ENCODE results near the gene RABGAP1L. TPM values are rescaled to one million over a fixed set of nuclear protein-coding genes. Genes with fewer than 3 reads are reported as not detected.

Gene RABGAP1L
- total RNA-seq, 1 donor from 2014 or later, result 83.9 TPM

GRCh38 chr1:174623324-174624035, 464.2 kb downstream of the RABGAP1L start:
- DNase-seq (no peak), ATAC-seq (no peak)
- H3K9me3 ChIP-seq, result no peaks in the 10 kb centered on the region
- H3K4me3 ChIP-seq, result no peak overlapping the region
- no peak for TF ChIP-seq CTCF (IDR thresholded peaks at IDR 0.05)
- H3K4me1 ChIP-seq, result no peaks in the 10 kb centered on the region
- no peak overlapping the region for H3K27ac ChIP-seq
- H3K36me3 ChIP-seq, result no peaks in the 10 kb centered on the region
- H3K27me3 ChIP-seq (ENCODE audit: low read depth), result no peaks in the 10 kb centered on the region
- intact Hi-C loops (cut with DNase I), result no loop called here

- intact Hi-C loops (cut with DNase I), result no loop called here
- Histone ChIP-seq H3K27me3 (ENCODE audit: low read depth) (no peaks in the 10 kb centered on the region), H3K27ac (no peak overlapping the region), H3K36me3 (no peaks in the 10 kb centered on the region), H3K4me1 (no peaks in the 10 kb centered on the region), H3K4me3 (no peak overlapping the region), H3K9me3 (peaks cover 7% of the 10 kb centered on the region)
- ATAC-seq (no peak), DNase-seq (no peak)
- no peak for TF ChIP-seq CTCF (IDR thresholded peaks at IDR 0.05)
Measured at GRCh38 chr1:174626031-174627025, 467.0 kb downstream of the RABGAP1L start.

GRCh38 chr1:174637487-174637886, 478.2 kb downstream of the RABGAP1L start:
- Histone ChIP-seq H3K4me3 (no peak overlapping the region), H3K36me3 (no peaks in the 10 kb centered on the region), H3K27ac (no peak overlapping the region), H3K27me3 (ENCODE audit: low read depth) (no peaks in the 10 kb centered on the region), H3K4me1 (no peaks in the 10 kb centered on the region), H3K9me3 (no peaks in the 10 kb centered on the region)
- intact Hi-C loops (cut with DNase I), result no loop called here
- DNase-seq (no peak), ATAC-seq (no peak)
- TF ChIP-seq CTCF (IDR thresholded peaks at IDR 0.05), result no peak

- intact Hi-C loops (cut with DNase I), result no loop called here
- H3K36me3 ChIP-seq, result no peaks in the 10 kb centered on the region
- TF ChIP-seq CTCF (IDR thresholded peaks at IDR 0.05), result no peak
- H3K9me3 ChIP-seq, result no peaks in the 10 kb centered on the region
- DNase-seq (no peak), ATAC-seq (no peak)
- H3K27ac ChIP-seq, result no peak overlapping the region
- H3K4me1 ChIP-seq, result no peaks in the 10 kb centered on the region
- H3K27me3 ChIP-seq (ENCODE audit: low read depth), result no peaks in the 10 kb centered on the region
- H3K4me3 ChIP-seq, result no peak overlapping the region
Measured at GRCh38 chr1:174639461-174639860, 480.1 kb downstream of the RABGAP1L start.

- no peak overlapping the region for H3K27ac ChIP-seq
- H3K4me1 ChIP-seq, result no peaks in the 10 kb centered on the region
- no peaks in the 10 kb centered on the region for H3K27me3 ChIP-seq (ENCODE audit: low read depth)
- intact Hi-C loops (cut with DNase I), result no loop called here
- ATAC-seq (no peak), DNase-seq (no peak)
- no peak overlapping the region for H3K4me3 ChIP-seq
- H3K9me3 ChIP-seq, result no peaks in the 10 kb centered on the region
- no peaks in the 10 kb centered on the region for H3K36me3 ChIP-seq
- TF ChIP-seq CTCF (IDR thresholded peaks at IDR 0.05), result no peak
Measured at GRCh38 chr1:174640783-174641182, 481.5 kb downstream of the RABGAP1L start.
